ENCODE results near the gene POU2F2. TPM values are rescaled to one million over a fixed set of nuclear protein-coding genes. Genes with fewer than 3 reads are reported as not detected.

Gene POU2F2
- total RNA-seq, 6 experiments from 2014 or later: 6.4 to 11.0 (median 7.8) TPM

DNA sequence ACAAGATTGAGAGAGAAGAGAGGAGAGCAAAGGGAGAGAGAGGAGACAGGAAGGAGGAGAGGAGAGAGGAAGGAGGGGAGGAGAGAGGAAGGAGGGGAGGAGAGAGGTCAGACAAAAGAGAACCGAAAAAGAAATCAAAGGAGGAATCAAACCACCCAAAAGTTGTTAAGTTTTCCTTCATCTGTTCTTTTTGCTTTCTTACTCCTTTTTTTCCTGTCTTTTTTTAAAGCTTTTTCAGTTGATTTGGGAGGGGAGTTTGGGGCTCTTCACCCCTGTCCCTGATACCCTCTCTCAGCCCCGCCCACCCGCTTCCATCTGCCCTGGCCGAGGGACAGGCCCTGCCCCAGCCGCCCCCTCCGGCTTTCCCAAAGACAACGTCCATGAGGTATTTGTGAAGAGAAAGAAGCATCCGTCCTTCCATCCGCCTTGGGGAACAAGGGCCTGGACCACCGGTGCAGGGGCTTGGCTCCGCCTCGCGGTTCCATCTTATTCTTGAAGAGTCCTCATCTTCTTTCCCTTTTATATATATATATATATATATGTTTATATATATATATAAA, 43.0 kb downstream of the POU2F2 start:
- Mint-ChIP-seq H3K4me3 (peak overlapping the region; percentile 77), H3K27me3 (ENCODE audit: insufficient read depth) (no peaks in the 10 kb centered on the region; the same call in none of the 2 replicates), H3K4me1 (ENCODE audit: low read depth) (peaks cover 33% of the 10 kb centered on the region), H3K36me3 (ENCODE audit: low read depth) (no peaks in the 10 kb centered on the region; the same call in 1 of the 2 replicates), H3K27ac (peak overlapping the region; percentile 95), H3K9me3 (no peaks in the 10 kb centered on the region)
- TF ChIP-seq, protein P1, sequence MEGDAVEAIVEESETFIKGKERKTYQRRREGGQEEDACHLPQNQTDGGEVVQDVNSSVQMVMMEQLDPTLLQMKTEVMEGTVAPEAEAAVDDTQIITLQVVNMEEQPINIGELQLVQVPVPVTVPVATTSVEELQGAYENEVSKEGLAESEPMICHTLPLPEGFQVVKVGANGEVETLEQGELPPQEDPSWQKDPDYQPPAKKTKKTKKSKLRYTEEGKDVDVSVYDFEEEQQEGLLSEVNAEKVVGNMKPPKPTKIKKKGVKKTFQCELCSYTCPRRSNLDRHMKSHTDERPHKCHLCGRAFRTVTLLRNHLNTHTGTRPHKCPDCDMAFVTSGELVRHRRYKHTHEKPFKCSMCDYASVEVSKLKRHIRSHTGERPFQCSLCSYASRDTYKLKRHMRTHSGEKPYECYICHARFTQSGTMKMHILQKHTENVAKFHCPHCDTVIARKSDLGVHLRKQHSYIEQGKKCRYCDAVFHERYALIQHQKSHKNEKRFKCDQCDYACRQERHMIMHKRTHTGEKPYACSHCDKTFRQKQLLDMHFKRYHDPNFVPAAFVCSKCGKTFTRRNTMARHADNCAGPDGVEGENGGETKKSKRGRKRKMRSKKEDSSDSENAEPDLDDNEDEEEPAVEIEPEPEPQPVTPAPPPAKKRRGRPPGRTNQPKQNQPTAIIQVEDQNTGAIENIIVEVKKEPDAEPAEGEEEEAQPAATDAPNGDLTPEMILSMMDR (IDR thresholded peaks at IDR 0.05): no peak
- no peak for DNase-seq

DNA sequence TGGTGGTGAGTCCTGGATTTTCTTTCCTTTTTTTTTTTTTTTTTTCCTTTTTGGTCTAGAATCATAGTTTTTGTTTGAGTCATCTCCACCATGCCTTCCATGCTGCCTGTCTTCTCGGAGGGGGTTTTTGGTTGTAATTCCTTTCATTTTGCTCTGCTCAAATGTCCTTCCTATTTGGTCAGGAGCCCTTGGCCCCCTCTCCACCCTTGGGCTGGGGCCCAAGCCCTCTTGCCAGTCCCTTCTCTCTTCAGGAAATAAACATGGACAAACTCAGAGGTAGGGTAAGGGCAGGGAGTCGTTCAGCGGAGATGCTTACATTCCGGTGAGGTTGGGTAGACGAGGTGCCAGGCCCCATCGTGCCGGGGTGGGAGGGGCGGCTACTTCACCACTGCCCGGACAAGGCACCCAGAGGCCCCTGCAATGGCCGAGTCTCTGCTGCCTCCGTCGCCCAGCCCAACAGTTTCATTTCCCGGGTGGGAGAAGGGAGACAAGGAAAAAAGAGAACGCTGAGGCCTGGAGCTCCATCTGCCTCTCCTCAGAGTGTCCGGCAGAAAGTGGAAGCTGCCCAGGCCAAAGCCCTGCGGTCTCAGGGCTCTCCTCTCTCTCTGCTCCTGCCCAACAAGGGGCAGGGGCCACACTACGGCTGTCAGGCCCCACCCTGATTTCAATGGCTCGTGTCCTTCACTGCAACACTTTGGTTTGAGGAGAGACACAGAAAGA, 43.6 kb downstream of the POU2F2 start:
- TF ChIP-seq, protein P1 (IDR thresholded peaks at IDR 0.05): no peak
- peak overlapping the region; percentile 77 for H3K4me3 Mint-ChIP-seq
- peak overlapping the region; percentile 95 for H3K27ac Mint-ChIP-seq

DNA sequence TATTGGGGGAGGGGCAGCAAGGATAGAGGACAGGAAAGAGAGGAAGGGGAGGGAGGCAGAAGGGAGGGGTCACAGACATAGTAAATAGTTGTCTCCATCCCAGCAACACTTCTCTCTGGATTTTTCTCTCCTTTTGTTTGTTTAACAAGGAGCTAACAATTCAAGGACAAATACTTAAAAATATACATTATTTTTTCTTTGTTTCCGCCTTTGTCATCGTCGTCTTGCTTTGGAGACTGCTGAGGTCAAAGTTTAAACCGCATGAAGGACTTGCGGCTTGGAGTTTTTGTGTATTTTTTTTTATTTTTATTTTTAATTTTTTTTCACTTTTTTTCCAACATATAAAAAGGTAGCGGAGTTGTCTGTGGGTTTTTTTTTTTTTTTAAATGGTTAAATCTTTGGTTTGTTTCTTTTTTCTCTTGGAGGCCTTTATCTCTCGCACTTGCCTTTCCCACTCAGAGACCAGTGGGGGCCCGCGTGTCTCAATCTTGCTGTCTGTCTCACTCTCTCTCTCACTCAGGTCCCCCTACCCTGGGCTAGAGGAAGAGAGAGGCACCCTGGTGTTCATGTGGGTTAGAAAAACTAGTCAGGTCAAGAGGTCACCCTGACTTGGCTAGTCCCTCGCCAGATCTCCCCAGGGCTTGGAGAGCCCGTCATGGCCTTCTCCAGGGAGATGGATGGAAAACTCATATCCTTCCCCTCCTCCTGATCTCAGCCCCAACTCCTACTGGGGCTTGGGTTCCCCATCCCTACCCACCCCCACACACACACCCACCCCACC, 45.3 kb downstream of the POU2F2 start:
- Mint-ChIP-seq H3K27ac (no peak overlapping the region; the same call in 1 of the 2 replicates), H3K4me3 (no peak overlapping the region), H3K9me3 (no peaks in the 10 kb centered on the region), H3K27me3 (ENCODE audit: insufficient read depth) (no peaks in the 10 kb centered on the region; the same call in none of the 2 replicates), H3K36me3 (ENCODE audit: low read depth) (peaks cover 6% of the 10 kb centered on the region), H3K4me1 (ENCODE audit: low read depth) (peaks cover 27% of the 10 kb centered on the region)
- no peak for DNase-seq
- TF ChIP-seq, protein P1 (IDR thresholded peaks at IDR 0.05): no peak

More for the DNA sequence above, 43.6 kb downstream of the POU2F2 start:
- H3K4me1 Mint-ChIP-seq (ENCODE audit: low read depth): peaks cover 33% of the 10 kb centered on the region
- H3K36me3 Mint-ChIP-seq (ENCODE audit: low read depth): peaks cover 5% of the 10 kb centered on the region
- H3K27me3 Mint-ChIP-seq (ENCODE audit: insufficient read depth): no peaks in the 10 kb centered on the region; the same call in none of the 2 replicates
- H3K9me3 Mint-ChIP-seq: no peaks in the 10 kb centered on the region
- peak; percentile 42 for DNase-seq

DNA sequence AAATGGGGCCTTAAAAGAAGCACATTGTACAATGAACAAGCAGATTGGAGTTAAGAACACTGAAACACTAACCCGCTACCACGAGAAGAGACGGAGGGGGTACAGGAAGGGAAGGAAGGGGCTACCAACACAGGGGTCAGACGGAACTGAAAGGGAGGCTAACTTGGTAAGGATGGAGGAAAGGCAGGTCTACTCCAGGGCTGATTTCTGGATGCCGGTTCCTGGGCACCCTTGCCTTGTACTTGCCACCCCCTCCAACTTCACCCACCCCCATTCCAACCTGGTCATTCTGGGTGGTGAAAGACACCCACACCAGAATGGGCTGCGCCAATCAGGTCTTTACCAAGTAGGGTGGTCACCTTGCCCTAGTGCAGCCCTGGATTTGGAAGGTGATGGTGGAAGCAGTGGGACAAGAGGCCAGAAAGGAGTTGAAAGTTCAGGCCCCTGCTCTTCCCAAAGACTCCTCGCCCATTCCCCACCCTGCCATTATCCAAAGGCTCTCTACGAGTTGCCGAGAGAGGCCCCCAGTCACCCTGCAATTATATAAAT, 46.0 kb downstream of the POU2F2 start:
- TF ChIP-seq, protein P1 (IDR thresholded peaks at IDR 0.05): no peak
- peaks cover 12% of the 10 kb centered on the region for H3K36me3 Mint-ChIP-seq (ENCODE audit: low read depth)
- H3K4me3 Mint-ChIP-seq: no peak overlapping the region
- peaks cover 29% of the 10 kb centered on the region for H3K4me1 Mint-ChIP-seq (ENCODE audit: low read depth)
- H3K9me3 Mint-ChIP-seq: no peaks in the 10 kb centered on the region
- no peak for DNase-seq
- H3K27ac Mint-ChIP-seq: peak overlapping the region; percentile 9; the same call in 1 of the 2 replicates
- no peaks in the 10 kb centered on the region; the same call in none of the 2 replicates for H3K27me3 Mint-ChIP-seq (ENCODE audit: insufficient read depth)

DNA sequence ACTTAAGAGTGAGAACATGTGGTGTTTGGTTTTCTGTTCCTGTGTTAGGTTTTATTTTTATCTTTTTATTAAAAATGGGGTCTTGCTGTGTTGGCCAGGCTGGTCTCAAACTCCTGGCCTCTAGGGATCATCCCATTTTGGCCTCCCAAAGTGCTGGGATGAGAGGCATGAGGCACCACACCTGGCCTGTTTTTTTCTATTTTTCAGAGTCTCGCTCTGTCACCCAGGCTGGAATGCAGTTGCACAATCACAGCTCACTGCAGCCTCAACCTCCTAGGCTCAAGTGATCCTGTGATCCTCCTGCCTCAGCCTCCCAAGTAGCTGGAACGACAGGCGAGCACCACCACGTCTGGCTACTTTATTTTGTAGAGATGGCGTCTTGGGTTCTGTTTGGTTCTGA, 48.7 kb downstream of the POU2F2 start:
- Mint-ChIP-seq H3K9me3 (no peaks in the 10 kb centered on the region), H3K4me3 (no peak overlapping the region), H3K36me3 (ENCODE audit: low read depth) (peaks cover 21% of the 10 kb centered on the region), H3K27me3 (ENCODE audit: insufficient read depth) (no peaks in the 10 kb centered on the region; the same call in none of the 2 replicates), H3K4me1 (ENCODE audit: low read depth) (peaks cover 34% of the 10 kb centered on the region), H3K27ac (no peak overlapping the region)
- no peak for DNase-seq
- TF ChIP-seq, protein P1 (IDR thresholded peaks at IDR 0.05): no peak

Data from HFFc6 (cell line).